ENCODE measurements around the gene GRB10.
A peak's percentile ranks its signal among the peaks of the same experiment; 100 is the strongest.

The GRB10 gene

GRCh38 chr7:50801907-50802306, 19.2 kb upstream of the GRB10 start:
- no peak for DNase-seq

- no peak for DNase-seq
These were observed 17.2 kb upstream of the GRB10 start for GRCh38 chr7:50799873-50800272.

- DNase-seq, result no peak
These were observed 15.4 kb upstream of the GRB10 start for GRCh38 chr7:50798126-50798525.

- no peak for DNase-seq
These were observed 13.1 kb upstream of the GRB10 start for GRCh38 chr7:50795831-50796230.

GRCh38 chr7:50795253-50795652, 12.6 kb upstream of the GRB10 start:
- DNase-seq, result no peak

- DNase-seq, result no peak
These were observed 11.4 kb upstream of the GRB10 start for GRCh38 chr7:50793947-50794570.

GRCh38 chr7:50793120-50793946, 10.6 kb upstream of the GRB10 start:
- peak; percentile 19 for DNase-seq

- no peak for DNase-seq
These were observed 9.8 kb upstream of the GRB10 start for GRCh38 chr7:50792342-50793119.

- no peak for DNase-seq
These were observed 9.2 kb upstream of the GRB10 start for GRCh38 chr7:50791938-50792341.

- DNase-seq, result no peak
These were observed 8.8 kb upstream of the GRB10 start for GRCh38 chr7:50791363-50791937.

- DNase-seq, result no peak
These were observed 7.7 kb upstream of the GRB10 start for GRCh38 chr7:50790381-50790780.

- no peak for DNase-seq
These were observed 5.7 kb upstream of the GRB10 start for GRCh38 chr7:50788382-50788781.

- DNase-seq, result no peak
These were observed 5.1 kb upstream of the GRB10 start for GRCh38 chr7:50787825-50788224.

GRCh38 chr7:50785346-50785745, 2.6 kb upstream of the GRB10 start:
- DNase-seq, result no peak

GRCh38 chr7:50783801-50784507, 1.3 kb upstream of the GRB10 start:
- DNase-seq, result no peak

- no peak for DNase-seq
These were observed 607 bp upstream of the GRB10 start for GRCh38 chr7:50783303-50783702.

- no peak for DNase-seq
These were observed 1.1 kb downstream of the GRB10 start for GRCh38 chr7:50781381-50782293.

GRCh38 chr7:50780436-50780835, 2.3 kb downstream of the GRB10 start:
- DNase-seq, result no peak

- DNase-seq, result no peak
These were observed 3.3 kb downstream of the GRB10 start for GRCh38 chr7:50779427-50779826.

- no peak for DNase-seq
These were observed 4.5 kb downstream of the GRB10 start for GRCh38 chr7:50778189-50778588.

GRCh38 chr7:50775836-50776235, 6.9 kb downstream of the GRB10 start:
- no peak for DNase-seq

GRCh38 chr7:50775231-50775630, 7.5 kb downstream of the GRB10 start:
- DNase-seq, result no peak
